Fibroblast of skin of left biceps (primary cell): ENCODE results near the gene TWF1.

Experiments
- DNase-seq, 2 experiments: peaks; one replicate each; pipeline ENCODE4 v3.0.0-alpha.2; 2013; ENCODE audit warnings: low read depth in 2 of 2

The TWF1 gene

DNA sequence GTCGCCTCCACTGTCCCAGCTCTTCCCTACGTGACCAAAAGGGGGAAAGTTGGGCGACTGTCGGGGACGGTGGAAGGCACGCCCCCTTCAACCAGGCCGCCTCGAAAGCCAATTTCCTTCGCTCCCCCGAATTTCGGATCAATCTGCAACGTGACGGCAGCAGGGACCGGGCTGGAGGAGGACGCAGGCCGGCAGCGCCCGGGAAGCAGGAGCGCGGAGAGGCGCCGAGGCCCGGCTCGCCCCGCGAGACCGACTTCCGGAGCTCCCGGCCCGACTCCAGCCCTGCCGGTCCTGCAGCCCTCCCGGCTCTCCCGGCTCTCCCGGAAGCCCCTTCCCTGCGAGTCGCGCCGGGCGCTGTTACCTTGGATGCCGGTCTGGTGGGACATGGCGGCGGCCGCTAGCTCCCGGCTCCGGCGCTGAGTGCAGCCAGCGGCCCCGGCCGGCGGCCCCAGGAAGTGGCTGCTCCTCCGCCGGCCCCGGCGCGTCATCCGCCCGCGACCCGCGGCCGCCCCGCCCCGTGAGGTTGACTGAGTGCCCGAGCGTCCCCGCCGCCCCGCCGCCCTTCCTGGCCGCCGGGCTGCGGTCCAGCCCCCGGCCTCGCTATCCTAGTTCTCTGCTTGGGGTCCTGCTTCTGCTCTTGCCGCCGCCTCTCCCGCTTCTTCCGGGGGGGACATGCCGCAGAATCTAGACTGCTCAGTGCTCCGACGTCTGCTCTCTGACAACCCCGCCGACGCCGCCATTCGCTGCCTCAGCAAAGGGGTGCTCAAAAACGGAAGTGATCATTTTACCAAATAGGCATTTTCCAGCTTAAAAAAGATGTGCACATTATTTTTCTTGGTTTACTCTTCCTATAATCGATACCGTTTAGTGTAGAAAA is at the start of gene TWF1:
TWF1 (minus strand) TSS at position 458 of the 877 bp plus-strand sequence; CDS start at position 386, 72 bp downstream.
- peak; percentile 44 to 50 for DNase-seq

DNA sequence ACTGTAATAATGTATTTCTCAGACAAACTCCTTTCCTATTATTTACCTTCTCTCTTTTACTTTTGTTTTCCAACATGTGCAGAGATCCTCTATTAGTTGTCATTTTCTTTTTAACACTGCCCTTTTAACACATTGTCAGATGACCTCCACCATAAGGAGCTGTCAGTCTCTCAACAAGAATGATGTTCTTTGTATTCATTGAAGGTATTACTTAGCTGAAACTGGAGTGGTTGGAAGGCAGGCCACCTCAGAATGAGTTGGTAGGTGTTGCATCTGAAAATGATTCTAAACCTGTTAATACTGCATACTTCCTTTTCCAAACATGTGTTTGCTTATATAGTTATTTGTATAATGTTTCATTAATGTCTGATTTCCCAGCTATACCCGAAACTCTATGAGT is 46.6 kb upstream of the TWF1 start:
- DNase-seq, result no peak

DNA sequence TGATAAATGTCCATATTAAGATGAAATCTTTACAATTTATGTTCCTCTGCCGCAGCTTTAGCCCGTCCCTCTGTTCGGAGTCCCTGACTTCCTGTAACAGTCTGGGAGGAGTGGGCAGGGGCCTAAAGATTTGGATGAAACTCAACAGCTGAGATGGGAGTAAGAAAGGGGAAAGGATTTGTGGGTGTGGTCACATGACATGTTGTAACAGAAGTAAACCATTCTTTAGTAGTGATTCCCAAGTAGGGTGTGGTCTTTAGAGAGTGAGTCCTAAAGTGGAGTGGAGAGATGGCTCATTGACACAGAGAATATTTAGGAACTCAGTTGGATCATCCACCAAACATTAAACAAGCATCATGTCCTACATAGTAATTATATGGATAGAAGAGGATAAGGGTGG is 42.7 kb upstream of the TWF1 start:
- DNase-seq, result no peak

DNA sequence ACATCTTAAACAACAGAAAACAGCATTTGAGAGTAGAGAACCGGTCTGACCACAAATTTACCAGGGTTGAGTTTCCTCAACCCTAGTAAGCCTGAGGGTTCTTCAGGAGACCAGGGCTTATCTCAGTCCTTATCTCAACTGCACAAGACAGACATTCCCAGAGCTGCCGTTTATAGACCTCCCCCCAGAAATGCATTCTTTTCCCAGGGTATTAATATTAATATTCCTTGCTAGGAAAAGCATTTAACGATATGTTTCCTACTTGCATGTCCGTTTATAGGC is 42.0 kb upstream of the TWF1 start:
- no peak for DNase-seq

DNA sequence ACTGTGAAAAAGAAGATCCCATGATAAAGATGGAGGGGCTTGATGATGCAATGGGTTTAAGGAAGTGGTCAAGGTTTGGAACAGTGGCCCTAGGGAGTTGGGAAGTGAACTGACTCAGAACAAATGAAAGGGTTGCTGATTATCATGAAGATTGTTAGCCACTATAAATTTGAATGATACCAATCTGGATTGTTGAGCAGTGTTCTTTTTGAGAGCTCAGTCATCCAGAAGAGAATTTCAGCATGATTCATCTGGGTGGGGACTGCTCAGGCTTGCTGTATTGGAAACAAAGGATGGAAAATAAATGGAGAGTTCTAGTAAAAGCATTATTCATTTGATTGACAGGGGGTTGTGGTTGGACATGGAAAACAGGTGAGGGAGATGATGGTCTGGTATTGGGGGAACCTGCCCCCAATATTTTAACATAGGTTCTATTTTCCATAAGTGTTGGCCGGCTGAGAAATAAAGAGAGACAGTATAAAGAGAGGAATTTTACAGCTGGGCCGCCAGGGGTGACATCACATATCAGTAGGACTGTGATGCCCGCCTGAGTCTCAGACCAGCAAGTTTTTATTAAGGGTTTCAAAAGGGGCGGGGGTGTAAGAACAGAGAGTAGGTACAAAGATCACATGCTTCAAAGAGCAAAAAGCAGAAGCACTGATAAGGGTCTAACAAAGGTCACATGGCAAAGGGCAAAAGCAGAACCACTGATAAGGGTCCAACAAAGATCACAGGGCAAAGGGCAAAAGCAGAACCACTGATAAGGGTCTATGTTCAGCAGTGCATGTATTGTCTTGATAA is 41.5 kb upstream of the TWF1 start:
- peak in 1 of 2 experiments; percentile 1 for DNase-seq

DNA sequence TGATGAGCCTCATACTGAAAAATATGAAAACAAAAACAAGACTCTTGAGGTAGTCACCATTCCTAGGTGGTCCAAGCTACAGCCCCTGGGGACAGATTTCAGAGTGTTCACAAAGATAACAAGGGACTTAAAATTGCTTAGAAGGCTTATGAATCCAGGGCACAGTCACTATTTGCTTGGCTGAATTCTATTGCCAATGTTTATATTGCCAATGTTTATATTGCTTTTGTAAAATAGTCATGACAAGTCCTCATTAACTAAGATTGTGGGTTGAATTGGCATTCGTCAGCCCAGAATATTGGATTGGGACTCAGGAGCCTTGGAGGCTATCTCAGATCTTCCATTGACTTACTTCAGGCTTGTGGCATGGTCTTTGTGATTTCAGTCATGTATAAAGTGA is 36.1 kb upstream of the TWF1 start:
- no peak for DNase-seq

DNA sequence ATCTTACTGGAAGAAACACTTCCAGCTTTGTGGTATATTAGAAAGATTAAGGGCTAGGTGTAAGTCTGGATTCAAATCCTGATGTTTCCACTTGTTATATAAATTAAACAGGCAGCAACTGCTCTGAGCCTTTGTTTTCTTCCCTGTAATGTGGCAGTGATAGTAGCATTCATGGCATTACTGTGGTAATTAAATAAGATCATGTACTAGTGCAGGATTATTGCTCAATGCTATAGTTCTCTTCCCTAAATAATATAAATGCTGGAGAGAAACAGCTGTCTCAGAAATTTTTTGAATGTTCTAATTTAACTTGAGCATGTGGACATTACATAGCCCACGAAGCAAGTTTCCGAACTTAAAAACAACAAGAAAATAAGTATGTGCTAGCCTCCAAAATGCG is 35.1 kb upstream of the TWF1 start:
- DNase-seq, result no peak

DNA sequence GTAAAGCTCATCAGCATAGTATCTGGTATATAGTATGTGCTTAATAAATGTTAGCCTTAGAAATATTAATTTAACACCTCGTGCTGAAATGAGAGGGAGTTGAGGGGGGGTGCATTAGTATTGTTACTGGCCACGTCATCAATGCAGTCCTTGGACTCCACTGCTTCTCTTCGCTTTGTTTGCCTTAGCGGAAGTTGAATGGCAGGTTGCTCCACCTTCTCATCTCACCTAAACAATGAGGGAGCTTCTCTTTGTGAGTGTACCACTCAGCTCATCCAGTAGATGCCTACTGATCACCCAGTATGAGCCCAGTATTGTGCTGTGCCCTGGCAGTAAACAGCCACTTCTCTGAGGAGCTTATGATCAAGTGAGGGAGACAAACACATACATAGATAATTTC is 34.2 kb upstream of the TWF1 start:
- DNase-seq, result no peak

DNA sequence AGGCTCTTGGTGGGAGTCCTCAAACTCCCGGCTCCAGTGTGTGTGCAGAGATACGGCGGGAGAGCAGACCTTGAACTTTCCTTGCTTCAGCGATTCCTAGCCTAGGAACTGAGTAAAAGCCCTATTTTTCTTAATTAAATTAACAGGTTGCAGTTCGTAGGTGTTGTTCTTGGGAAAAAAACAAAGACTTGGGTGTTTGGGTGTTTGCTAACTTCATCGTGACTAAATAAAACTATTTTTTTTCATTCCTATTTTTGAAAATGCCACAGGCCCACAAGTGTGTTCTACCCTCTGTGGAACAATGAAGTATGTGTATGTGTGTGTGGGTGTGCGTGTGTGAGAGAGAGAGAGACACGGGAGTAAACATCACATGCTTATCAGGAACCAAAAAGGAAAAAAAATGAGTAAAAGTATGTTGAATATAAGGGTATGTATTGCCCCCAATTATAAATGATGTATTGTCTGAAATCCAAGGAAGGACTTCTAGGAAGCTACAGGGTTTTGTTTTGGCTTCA is 30.4 kb upstream of the TWF1 start:
- DNase-seq, result peak in 1 of 2 experiments; percentile 3

DNA sequence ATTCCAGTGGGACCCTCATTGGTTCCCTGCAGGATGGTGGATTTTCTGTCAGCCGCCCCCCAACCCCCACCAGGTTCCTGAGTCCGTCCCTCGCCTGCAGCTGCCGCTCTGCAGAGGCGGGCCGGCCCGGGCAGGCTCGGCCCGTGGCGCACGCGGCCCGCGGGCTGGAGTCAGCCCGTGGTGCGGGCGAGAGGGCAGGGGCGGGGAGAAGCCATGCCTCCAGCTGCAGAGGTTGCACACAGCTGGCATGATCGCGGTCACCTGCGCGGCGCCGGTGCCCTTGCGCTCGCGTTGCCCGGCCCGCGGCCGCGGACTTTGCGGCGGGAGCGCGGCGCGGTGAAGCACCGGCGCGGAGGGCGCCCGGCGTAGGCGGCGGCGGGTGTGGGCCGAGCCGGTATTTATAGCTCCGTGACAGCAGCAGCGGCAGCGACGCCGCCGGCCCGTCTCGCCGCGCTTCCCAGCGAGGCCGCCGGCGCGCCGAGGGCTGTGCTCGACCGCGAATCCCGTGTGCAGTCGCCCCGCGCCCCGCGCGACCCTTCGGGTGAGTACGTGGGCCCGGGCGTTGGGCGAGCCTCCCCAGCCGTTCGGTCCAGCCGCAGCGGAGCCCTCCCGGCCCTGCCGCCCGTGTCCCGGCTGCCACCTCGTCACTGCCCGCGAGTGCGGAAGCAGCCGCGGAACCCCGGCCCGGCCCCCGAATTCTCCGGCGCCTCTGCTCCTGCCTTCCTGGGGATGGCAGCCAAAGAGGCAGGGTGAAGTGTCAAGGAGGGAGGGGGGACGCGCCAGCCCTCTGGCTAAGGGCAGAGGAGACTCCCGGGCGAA is 29.7 kb upstream of the TWF1 start, which contains the start of gene TMEM117:
TMEM117 (plus strand) TSS at position 426 of the 819 bp plus-strand sequence.
- peak in 1 of 2 experiments; percentile 9 for DNase-seq

DNA sequence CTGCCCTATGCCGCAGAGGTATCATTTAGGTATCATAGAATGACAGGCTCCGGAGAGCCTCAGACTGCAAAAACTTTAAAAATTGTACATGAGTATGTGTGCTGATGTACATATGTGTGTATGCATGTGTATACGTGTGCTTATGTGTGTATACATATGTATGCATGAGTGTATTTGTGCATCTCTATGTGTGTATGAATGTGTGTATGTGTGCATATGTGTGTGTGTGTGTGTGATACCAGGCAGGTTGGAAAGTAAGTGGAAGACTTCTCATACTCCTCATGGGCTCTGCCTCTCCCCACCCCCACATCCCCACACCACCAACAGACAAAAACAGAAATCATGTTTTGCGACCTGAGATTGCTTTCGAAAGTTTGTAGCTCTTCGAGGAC is 29.1 kb upstream of the TWF1 start:
- peak in 1 of 2 experiments; percentile 4 for DNase-seq

DNA sequence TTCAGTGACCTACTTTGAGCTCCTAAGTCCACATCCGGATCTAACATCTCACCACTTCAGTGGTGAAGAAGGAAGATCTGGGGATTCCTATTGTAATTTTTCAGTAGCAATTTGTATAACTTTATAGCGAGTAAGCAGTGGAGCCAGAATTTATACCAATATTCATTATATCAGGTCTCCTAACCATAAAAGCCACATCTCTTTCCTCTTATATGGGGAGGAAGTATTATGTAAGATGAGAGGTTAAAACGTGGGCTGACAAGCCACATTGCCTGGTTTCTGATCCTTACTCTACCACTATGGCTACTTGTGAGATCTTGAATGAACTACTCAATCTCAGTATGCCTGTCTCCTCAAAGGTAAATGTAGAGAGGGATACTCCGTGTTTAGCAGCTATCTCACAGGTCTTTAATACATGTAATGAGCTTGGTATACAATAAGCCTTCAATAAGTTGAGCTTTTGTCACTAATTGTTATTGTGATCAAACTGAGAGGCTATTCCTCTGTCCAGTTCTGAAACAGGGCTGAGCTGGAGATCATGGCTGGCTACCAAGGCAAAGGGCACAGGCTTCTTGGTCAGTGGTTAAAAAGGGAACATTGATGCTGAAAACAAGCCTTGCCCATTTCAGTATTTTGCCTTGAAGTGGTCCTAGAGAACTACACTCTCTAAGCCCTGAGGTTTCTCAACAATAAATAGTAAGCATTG is 26.5 kb upstream of the TWF1 start:
- DNase-seq, result no peak

DNA sequence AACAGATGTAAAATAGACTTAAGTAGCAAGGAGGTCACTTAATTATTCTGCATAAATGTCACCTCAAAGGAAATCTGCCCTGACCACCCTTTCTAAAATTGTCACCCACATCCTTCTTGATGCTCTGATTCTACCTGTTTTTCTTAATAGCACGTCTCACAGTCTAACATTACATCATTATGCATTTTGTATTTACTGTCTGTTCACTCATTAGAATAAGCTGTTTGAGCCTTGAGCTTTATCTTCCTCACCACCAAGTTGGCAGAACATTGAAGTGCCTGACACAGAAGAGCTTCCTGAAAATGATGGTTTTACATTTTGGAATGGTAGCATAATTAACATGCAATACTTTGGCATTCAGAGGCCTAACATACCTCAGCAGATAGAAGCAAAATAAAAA is 21.0 kb upstream of the TWF1 start:
- DNase-seq, result no peak

DNA sequence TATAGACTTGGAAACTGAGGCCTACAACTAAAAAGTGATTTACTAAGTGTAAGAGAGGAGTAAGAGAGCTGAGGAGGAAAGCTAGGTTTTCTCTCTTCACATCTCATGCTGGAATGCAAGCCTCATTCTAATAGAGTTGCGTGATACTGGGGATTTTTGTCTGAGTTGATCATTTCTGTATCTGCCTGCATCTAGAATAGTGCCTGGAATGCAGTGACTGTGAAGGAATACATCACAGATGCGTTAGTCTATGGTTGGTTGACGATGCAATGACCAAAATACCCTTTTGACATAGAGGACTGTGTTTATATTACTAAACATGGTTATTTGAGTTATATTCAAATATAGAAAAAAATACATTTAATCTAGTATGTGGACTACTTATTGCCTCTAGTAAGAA is 20.6 kb upstream of the TWF1 start:
- no peak for DNase-seq

DNA sequence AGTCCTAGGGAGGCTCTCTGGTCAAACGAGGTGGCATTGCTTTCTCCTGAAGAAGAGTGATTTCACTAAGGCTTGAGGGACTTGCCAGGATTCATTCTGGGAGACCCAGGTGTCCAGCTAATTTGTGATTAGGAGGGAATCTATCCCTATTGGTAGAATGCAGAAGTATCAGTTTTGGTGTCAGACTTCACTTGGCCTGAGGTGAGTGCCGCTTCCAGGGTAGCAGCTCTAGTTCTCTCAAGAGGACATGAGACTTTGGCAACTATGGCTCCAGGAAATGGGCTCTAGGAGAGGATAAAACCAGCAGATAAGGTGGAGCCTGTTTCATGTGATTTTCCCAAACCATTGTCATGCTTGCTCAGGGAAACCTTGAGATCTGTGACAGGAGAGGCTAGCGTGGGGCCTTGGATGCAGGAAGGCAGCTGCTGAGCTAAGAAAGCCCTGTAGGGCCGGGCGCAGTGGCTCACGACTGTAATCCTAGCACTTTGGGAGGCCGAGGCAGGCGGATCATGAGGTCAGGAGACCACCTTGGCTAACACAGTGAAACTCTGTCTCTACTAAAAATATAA is 18.2 kb upstream of the TWF1 start:
- DNase-seq, result no peak

DNA sequence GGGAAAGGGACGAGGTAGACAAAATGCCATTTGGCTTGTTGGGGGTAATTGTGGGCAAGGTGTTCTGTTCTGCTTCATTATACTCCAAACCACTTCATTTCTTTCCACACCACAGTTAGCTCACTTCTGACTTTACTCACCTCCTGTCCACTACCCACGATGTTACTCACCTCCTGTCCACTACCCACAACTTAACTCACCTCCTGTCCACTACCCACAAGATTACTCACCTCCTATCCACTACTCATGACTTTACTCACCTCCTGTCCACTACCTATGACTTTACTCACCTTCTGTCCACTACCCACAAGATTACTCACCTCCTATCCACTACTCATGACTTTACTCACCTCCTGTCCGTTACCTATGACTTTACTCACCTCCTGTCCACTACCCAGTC is 10.1 kb upstream of the TWF1 start:
- no peak for DNase-seq

DNA sequence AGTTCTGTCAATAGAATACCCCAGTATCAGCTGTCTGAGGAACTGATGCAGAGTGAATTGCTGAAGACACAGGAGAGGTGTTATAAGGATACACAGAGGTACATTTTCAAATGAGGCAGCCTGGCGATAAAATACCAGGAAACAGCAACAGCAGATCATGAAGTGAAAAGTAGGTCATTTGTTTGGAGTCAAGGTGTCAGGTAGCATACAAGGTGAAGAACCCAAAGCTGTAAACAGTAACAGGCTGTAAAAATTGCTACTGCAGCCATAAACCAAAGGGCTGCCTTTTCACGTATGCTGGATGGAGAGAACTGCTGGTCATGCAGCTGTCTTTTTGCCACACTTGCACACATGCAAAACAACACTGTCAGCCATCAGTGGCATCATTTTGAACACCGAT is 9.3 kb upstream of the TWF1 start:
- no peak for DNase-seq

DNA sequence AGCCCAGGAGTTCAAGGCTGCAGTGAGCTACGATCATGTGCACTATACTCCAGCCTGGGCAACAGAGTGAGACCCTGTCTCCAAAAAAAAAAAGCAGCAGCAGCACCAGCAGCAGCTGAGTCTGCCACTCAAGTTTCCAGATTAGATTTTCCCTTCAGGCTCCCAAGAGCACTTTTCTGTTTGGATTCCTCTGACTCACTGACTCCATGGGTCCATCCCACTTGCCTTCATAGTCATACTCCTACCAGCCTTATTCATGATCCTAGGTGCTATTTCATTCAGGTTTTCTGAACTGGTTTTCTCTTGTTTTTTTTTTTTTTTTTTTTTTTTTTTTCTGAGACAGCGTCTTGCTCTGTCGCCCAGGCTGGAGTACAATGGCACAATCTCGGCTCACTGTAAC is 6.8 kb upstream of the TWF1 start:
- no peak for DNase-seq

DNA sequence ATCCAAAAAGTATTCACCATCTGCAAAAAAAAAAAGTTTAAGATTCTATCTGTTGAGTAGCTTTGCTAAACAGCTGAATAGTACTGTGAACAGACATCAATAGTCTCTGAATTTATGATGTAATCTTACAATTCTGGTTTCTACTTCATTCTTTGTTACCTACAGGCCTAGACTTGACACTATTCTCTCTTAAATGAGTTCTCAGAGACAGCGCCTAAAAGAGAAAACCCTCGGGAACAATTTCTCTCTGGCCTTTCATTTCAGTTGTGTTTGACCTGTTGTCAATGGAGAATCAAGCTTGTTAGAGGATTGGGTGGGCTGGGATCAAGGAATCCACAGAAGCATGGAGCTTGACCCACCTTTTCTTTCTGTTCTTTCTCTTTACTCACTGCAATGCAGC is 5.9 kb upstream of the TWF1 start:
- DNase-seq, result no peak

DNA sequence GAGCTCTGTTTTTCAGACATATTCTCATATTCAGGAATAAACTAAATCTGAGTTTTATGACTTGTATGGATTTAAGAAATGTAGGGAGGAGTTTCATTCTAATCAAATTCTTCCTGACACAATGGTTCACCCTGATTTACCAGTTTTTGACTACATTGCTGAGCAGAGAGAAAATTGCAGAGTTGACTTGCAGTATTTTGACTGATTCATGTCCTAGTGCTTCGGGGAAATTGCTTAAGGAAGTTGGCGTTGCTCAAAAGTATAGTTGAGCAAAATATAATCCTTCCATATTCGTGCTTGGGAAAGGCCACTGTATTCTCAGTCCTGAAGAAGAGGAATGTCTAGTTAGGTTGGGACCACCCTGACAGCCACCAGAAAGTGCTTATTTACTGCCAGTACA is 1.3 kb upstream of the TWF1 start:
- no peak for DNase-seq

DNA sequence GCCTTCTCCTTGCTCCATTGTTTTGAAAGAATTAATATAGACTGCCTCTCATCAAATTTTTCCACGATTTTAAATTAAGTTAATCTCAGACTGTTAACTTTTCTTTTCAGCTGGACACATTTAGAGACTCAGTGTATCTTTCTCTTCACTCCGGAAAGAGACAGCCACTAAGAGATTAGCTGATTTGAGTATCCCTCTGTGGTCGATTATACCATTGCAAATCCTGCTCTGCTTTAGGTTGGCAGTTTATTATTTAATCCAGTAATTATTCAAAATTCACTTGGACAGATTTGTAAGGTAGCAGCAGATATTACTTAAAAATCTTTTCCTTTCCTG is 588 bp upstream of the TWF1 start:
- no peak for DNase-seq
